ENCODE results near the gene COL7A1.

GRCh38 chr3:48536116-48536515, 59.0 kb downstream of the COL7A1 start:
- no peak for TF ChIP-seq CTCF (conservative IDR thresholded peaks at IDR 0.05; ENCODE audit: low read length)
- no peak for TF ChIP-seq EZH2phosphoT487 (IDR thresholded peaks at IDR 0.05; ENCODE audit: borderline replicate concordance, low read depth, low read length)
